AG04449 (cell line): ENCODE results near the gene SEC14L6.

Source experiments
- CTCF ChIA-PET: fragments of 350-600 bp; formaldehyde crosslinking; extraction: SDS; loops from one replicate; lab custom pipeline; 2021; ENCODE audit warnings: antibody characterized with exemption; lab: Yijun Ruan, JAX
- POLR2A ChIA-PET: fragments of 400-600, 350-600 bp; formaldehyde crosslinking; extraction: SDS; loops from one replicate; lab custom pipeline; 2020; ENCODE audit warnings: antibody characterized with exemption, inconsistent platforms; lab: Yijun Ruan, JAX
- DNase-seq: peaks from one replicate; pipeline ENCODE4 v3.0.0-alpha.2; 2010; ENCODE audit warnings: low read depth, low spot score
- H3K4me3 ChIP-seq: 2 replicates; pipeline ENCODE4 v1.5.1; 2011; ENCODE audit warnings: low read depth, mild to moderate bottlenecking, control low read depth, low read length
- TF ChIP-seq, protein P1 (sequence below): IDR thresholded peaks from one replicate; pipeline ENCODE4 v1.5.1; 2011; ENCODE audit warnings: mild to moderate bottlenecking, moderate library complexity, low read length, control low read depth, inconsistent platforms; ENCODE audit not compliant: insufficient read depth; ENCODE audit errors: missing control alignments

SEC14L6 gene

DNA sequence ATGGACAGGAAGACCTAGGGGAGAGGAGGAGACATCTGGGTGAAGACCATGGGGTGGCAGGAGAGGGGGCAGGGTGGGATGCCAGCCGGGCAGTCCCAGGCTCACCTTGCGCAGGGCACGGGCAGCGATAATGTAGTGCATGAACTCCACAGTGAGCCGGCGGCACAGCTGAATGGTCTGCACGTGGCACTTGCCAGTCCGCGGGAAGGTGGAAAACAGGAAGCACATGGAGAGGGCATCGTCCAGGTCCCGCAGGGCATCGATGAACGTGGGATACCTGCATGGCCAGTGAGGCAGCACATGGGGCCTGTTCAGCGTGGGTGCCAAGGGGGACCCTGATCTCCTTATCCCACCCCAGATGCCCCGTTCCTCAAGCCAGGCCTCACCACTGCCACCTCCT is 37.9 kb upstream of the SEC14L6 start:
- ChIA-PET POLR2A (no interaction called here), CTCF (interaction anchor here (1.0 kb wide), 1 partner anchor 171 kb away, joined by 4 read pairs; no protein-coding TSS in a partner anchor)
- no peak for DNase-seq
- no peak overlapping the region for H3K4me3 ChIP-seq
- TF ChIP-seq, protein P1, sequence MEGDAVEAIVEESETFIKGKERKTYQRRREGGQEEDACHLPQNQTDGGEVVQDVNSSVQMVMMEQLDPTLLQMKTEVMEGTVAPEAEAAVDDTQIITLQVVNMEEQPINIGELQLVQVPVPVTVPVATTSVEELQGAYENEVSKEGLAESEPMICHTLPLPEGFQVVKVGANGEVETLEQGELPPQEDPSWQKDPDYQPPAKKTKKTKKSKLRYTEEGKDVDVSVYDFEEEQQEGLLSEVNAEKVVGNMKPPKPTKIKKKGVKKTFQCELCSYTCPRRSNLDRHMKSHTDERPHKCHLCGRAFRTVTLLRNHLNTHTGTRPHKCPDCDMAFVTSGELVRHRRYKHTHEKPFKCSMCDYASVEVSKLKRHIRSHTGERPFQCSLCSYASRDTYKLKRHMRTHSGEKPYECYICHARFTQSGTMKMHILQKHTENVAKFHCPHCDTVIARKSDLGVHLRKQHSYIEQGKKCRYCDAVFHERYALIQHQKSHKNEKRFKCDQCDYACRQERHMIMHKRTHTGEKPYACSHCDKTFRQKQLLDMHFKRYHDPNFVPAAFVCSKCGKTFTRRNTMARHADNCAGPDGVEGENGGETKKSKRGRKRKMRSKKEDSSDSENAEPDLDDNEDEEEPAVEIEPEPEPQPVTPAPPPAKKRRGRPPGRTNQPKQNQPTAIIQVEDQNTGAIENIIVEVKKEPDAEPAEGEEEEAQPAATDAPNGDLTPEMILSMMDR, result no peak

DNA sequence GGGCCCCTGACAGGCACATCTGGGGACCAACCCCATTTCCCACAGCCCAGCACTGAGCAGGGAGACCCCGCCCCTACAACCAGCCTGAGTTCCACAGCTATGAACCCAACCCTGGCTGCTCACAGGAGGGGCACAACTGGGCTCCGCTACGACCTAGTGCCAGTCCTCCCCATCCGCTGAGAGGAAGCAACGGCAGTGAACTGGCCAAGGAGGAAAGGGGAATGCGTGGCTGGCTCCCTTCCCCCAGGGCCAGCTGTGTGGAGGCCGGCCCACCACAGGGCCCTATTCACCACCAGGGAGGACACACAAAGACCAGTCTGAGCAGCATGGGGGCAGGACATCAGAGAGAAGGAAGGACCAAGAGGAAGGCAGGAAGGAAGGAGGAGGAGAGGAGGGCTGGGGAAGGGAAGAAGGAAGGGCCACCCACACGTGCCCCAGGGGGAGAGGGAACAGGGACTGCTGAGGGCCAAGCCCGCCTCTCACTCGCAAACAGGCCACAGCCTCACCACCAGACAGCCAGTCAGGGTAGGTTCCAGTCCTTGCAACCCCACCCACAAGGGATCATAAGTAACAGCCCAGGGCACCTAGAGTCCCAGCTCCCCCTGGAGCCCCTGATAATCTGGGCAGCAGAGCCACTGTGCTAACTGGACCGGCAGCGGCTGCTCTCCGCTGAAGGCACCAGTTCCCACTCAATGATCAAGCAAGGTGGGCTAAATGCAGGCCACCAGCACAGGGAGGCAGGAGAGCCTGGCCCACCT is 36.4 kb upstream of the SEC14L6 start:
- TF ChIP-seq, protein P1, result no peak
- ChIA-PET CTCF (interaction anchor here (0.8 to 1.0 kb wide), 2 partner anchors 50 to 172 kb away, joined by 3 to 4 read pairs; no protein-coding TSS in a partner anchor), POLR2A (no interaction called here)
- no peak overlapping the region for H3K4me3 ChIP-seq
- DNase-seq, result no peak

DNA sequence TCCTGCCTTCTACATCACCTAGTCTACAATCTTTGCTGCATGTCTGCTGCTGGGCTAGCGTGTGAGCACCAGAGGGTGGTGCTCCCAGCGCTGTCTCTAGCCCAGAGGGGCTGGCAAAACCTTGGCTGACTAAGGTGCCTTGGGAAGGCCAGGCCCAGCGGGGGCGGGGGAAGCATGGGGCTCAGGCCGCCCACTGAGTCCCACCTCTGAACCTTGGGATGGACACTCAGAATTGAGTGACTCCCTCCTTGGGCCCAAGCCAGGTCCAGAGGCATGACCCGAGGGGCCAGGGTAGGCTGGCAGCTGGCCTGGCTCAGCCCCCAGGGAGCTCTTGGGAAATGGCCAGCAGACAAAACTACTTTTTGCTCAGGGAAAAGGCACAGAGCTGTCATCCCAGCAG is 35.5 kb upstream of the SEC14L6 start:
- ChIA-PET CTCF (interaction anchor here (1.2 kb wide), 1 partner anchor 9 kb away, joined by 3 read pairs; the partner anchor contains the start of gene PES1), POLR2A (interaction anchor here (0.6 kb wide), 1 partner anchor 9 kb away, joined by 3 read pairs; no protein-coding TSS in a partner anchor)
- TF ChIP-seq, protein P1, result no peak

DNA sequence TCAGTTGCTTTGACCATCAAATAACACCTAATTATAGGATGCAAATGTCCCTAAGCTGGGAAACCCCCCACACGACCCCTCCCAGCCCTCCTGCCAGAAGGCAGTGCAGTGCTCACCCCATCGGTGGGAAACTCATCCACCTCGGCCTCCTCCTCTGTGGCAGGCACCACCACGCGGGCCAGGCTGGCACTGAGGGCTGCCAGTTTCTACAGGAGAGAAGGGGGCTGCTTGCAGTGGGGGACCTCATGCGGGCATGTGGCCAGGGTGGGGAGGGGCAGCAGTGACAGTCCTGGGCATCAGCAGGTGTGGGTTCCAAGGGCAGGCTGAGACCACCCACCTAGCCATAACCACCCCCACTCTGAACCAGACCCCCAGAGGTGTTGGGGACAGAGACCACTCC is 34.4 kb upstream of the SEC14L6 start:
- ChIA-PET POLR2A (interaction anchor here (1.0 kb wide), 1 partner anchor 11 kb away, joined by 3 read pairs; the partner anchor contains the start of gene PES1), CTCF (no interaction called here)
- no peak overlapping the region for H3K4me3 ChIP-seq
- TF ChIP-seq, protein P1, result no peak
- no peak for DNase-seq

More for the DNA sequence above, 35.5 kb upstream of the SEC14L6 start:
- H3K4me3 ChIP-seq, result no peak overlapping the region
- DNase-seq, result no peak

DNA sequence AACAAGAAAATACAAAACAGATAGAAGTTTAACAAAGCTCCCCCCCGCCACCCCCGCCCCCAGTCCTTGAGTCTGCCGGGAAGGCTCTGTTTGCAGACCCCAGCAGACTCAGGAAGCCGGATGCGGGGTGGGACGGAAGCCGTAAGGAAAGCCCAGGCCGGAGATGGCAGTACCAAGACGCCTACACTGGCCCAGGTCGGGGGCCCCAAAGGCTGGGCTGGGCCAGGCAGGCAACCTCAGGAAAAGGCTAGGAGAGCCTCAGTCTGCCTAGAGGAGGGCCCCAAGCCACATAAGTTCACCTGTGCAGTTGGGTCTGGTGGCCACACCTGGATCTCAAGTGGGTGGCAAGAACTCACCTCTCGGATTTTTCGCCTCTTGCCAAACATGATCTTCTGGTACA is 31.9 kb upstream of the SEC14L6 start:
- TF ChIP-seq, protein P1, result no peak

DNA sequence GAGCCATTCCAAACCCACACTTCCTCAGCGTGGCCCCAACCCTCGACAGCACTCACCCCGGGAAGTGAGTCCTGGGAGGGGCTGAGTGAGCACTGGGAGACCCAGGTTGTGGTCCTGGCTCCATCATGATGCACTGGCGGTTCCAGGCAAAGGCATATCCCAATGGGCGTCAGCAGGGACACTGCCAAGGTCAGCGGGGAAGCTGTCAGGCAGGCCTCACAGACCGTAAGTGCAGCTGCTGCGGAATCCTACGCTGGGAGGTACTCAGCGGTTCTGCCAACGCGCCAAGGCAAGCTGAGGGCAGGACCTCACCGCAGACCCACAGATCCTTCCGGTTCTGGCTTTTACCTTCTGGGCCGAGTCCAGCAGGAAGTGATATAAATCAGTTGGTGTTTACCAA is 29.3 kb upstream of the SEC14L6 start:
- no peak for DNase-seq
- H3K4me3 ChIP-seq, result no peak overlapping the region
- CTCF ChIA-PET, result no interaction called here
- TF ChIP-seq, protein P1, result no peak
- POLR2A ChIA-PET, result interaction anchor here (1.1 kb wide), 1 partner anchor 10 kb away, joined by 3 read pairs; no protein-coding TSS in a partner anchor

More for the DNA sequence above, 31.9 kb upstream of the SEC14L6 start:
- ChIA-PET CTCF (interaction anchor here (1.4 kb wide), 1 partner anchor 185 kb away, joined by 4 read pairs; no protein-coding TSS in a partner anchor), POLR2A (no interaction called here)
- H3K4me3 ChIP-seq, result no peak overlapping the region
- DNase-seq, result no peak
